Urothelium cell line (cell line): Measurements from ENCODE around the gene SMIM36.
A peak's percentile ranks its signal among the peaks of the same experiment; 100 is the strongest.
"Not testable (repeated sequence)": the region's sequence is repeated elsewhere in the genome, so short reads cannot be mapped to it uniquely, and the experiment has no call there.

Experiments used
- DNase-seq: peaks from one replicate; pipeline ENCODE4 v3.0.0; 2011; ENCODE audit warnings: low spot score, mixed read lengths
- FAIRE-seq: peaks from 2 replicates; lab custom pipeline; 2011; peaks lifted over from hg19 to GRCh38; lab: Jason Lieb, UNC

The SMIM36 gene

DNA sequence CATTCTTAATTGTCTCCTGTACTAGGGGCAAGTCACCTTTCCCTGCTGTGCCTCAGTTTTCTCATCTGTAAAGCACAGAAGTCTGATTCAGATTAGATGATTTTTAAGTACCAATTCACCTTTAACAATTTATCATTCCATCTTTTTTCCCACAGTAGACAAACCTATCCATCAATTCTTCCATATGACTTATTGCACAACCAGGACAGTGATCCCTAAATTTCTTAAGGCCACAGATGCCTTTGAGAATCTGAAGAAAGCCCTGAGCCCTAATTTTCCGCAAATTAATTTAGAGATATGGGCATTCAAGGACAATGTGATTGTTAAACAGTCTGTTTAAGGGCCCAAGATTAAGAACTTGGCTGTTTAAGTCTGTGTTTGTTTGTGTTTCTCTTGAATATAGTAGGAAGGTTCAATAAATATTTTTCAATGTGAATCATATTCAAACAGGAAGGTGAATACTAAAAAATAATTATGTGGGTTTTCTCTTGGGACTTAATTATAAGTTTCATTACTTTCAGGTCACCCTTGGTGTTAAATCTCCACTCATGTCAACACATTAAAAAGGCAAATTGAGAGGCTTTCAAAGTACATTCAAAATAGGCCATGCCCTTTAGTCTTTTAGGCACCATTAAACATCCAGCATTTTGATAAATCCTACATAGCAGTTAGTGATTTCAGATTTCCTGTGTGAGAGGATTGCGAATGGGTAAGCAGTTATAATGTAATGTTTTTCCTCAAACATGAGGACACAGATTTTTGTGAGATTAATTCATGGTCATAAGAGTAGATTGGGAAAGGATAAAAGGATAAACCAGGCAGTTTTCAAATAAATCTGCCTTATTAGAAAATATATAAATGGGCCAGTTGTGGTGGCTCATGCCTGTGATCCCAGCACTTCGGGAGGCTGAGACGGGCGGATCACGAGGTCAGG is 54.7 kb downstream of the SMIM36 start:
- FAIRE-seq (no peak), DNase-seq (no peak)

DNA sequence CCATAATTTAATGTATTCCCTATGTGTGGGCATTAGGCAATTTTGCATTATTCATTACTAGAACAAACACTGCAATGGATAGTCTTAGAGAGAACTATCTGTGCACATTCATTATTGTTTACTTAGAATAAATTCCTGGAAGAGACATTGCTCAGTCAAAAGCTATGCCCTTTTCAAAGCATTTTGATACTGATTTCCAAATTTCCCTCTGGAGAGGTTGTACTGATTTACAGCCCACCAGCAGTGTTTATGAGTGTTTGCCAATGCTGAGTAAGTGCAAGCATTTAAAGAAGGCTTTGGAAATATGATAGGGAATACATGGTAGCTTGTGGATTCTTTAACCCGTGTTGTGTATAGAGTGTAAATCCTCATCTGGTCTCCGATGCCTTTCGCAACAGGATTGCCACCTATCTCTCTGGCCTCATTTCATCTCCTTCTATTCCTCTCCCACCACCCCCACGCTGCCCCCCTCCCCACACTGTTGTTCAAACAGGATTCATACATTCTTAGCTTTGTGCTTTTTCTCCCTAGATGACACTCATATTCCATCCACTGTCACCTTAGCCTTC is 56.3 kb downstream of the SMIM36 start:
- DNase-seq (peak; percentile 26), FAIRE-seq (no peak)

DNA sequence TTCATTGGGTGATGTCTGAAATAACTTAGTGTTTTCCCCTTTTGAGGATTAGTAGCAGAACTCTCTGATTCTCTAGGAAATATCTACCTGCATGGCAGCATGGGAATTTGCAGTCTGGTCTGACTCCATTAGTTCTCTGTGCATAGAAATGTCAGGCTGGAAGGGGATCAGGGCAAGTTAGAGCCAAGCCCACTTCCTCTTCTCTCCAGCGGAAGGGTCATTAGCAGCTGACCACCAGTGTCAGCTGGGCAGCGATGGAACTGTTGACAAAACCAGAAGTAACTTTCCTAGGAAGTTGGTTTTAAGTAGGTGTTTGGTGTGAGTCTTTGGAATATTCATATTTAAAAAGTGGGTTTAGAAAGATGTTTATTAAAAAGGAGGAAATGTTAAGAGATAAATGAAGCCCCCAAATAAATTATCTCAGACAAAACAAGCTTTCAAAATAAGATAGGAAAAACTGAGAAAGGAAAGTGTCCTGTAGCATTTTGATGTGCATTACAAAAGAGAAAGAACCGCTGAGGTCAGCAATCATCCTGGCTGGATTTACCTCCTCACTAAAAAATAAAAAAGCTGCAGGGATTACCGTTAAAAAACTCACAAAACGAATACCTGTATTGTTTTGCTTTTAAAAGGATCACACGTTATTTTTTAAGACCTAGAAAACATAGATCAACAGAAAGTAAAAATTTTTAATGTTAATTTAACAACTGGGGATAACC is 57.3 kb downstream of the SMIM36 start:
- FAIRE-seq (no peak), DNase-seq (no peak)

DNA sequence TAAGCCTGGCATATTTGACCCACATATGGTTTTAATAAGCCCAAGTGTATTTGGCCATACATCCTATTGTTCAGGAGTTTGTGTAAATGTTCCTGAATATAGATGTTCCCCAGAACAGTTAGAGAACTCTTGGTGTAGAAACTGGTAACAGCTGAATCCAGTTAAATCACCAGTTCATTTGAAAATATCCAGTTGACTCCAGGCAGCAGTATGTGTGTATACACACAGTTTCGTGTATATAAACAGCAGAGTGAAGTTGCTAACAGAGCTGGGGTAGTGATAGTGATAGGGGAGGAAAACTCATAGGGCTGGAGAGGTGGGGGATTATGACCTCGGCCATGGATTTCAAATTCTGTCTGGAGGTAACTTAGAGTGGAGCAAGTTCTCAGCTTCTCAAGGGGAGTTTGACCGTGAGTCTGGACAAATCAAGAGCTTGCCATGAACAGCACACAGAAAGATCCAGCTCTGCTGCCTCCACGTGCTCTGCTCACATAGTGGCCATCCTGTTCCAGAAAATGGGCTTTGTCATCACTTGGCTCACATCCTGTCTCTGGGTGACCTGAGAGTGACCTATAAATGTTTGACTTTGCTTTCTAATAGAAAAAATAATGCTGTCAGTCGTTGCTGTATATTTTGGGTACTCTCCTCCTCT is 59.0 kb downstream of the SMIM36 start:
- DNase-seq (peak; percentile 62), FAIRE-seq (no peak)

DNA sequence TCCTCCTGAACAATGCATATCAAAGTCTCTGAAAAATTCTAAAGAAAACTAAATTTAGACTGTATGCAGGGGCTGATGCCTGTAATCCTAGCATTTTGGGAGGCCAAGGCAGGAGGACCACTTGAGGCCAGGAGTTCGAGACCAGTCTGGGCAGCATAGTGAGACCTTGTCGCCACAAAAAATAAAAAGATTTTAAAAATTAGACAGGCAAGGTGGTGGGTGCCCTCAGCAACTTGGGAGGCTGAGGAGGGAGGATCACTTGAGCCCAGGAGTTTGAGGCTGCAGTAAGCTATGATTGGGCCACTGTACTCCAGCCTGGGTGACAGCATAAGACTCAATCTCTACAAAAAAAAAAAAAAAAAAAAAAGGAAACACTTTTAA is 59.5 kb downstream of the SMIM36 start:
- no peak for FAIRE-seq

DNA sequence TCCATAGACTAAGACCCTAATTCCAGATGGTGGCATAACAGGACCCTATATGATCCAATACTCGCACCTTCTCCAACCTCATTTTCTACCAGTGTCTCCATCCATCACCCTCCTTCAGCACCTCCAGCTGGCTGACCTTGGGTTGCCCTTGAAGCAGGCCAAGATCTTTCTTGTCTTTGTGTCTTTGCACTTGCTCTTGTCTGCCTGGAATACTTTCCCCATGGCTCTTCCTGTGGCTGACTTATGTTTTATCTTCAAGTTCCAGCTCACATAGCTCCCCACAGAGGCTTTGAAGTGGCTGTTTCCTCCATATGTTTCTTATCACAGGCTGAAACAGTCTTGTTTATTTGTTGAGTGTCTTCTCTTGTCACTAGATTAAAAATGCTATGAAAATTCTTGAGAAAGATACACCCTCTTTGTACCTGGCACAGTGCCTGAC is 60.0 kb downstream of the SMIM36 start:
- DNase-seq, result no peak
- no peak for FAIRE-seq

More for the DNA sequence above, 59.5 kb downstream of the SMIM36 start:
- no peak for DNase-seq

DNA sequence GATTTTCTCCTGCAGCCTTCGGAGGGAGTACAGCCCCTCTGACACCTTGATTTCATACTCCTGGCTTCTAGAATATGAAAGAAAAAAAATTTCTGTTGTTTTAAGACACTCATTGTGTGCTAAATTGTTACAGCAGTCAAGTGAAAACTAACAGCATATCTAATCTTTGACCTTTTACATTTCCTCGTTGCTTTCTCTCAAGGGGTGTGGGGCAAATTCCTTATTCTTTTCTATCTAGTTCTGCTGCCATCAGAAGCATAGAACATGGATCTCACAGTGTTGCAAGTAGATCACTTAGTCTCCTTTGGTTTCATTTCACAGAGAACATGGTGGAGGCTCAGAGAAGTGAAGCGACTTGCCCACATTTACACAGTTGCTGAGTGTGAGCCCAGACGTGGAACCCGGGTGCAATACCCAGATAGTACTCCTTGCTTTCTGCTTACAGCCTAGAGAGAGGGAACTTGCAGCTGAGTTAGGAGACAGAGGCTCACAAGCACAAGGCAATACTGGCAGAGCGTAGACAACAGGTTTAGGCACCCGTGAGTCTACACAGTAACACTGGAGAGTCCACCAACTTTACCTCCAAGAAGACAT is 60.9 kb downstream of the SMIM36 start:
- FAIRE-seq, result no peak

DNA sequence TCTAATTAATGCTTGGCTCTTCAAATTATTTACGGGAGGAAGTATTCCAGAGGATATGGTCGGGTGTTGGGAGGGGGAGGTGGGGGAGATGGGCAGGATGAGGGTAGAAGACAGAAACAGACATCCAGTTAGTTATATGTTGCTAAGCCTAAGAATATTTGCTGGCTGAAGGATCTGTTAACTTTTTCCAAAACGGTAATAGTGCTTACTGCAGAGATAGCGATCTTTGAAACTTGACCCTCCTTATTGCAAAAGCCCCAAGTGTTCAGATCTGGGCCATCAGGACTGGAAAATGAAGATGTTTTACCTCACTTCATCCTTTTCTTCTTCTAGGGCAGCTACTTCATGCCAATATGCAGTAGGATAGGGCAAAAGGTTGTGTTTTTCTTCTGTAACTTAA is 62.6 kb downstream of the SMIM36 start:
- no peak for FAIRE-seq
- no peak for DNase-seq

More for the DNA sequence above, 60.9 kb downstream of the SMIM36 start:
- DNase-seq, result no peak

DNA sequence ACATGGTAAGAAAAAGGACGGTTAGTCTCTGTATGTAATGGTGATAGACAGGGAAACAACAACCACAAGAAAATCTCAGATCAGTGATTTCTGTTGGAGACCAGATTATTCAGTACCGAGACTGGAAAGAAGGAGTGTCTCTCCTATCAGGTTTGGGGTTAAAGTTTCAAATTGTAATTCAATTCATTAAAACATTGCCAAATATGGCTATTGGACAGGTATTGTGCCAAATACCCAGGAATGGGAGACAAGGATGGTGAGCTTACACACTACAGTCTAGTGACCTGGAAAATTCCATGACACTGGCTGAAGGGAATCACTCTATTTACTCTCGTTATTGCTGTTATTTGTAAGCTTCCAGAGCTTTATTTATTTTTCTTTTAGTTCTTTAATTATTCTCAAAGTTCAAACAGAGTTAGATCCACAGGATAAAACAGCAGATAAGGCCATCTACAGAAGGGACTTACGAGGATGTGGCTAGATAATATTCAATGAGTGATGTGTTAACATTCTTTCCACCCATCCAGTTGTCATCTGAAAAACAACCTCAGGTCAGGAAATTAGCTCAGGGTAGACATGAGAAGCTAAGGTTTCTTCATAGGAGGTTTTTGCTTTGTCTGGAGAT is 64.6 kb downstream of the SMIM36 start:
- FAIRE-seq (no peak), DNase-seq (no peak)

DNA sequence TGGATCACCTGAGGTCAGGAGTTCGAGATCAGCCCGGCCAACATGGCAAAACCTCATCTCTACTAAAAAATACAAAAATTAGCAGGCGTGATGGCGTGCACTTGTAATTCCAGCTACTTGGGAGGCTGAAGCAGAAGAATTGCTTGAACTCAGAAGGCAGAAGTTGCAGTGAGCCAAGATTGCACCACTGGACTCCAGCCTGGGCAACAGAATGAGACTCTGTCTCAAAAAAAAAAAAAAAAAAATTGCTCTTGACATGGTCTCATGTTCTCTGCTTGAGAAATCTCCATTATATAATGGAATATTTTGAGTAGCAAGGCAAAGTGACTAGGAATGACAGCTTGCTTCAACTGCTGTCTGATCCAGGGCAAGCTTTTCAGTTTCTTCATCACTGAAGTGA is 65.2 kb downstream of the SMIM36 start:
- not testable (repeated sequence) for FAIRE-seq, DNase-seq

DNA sequence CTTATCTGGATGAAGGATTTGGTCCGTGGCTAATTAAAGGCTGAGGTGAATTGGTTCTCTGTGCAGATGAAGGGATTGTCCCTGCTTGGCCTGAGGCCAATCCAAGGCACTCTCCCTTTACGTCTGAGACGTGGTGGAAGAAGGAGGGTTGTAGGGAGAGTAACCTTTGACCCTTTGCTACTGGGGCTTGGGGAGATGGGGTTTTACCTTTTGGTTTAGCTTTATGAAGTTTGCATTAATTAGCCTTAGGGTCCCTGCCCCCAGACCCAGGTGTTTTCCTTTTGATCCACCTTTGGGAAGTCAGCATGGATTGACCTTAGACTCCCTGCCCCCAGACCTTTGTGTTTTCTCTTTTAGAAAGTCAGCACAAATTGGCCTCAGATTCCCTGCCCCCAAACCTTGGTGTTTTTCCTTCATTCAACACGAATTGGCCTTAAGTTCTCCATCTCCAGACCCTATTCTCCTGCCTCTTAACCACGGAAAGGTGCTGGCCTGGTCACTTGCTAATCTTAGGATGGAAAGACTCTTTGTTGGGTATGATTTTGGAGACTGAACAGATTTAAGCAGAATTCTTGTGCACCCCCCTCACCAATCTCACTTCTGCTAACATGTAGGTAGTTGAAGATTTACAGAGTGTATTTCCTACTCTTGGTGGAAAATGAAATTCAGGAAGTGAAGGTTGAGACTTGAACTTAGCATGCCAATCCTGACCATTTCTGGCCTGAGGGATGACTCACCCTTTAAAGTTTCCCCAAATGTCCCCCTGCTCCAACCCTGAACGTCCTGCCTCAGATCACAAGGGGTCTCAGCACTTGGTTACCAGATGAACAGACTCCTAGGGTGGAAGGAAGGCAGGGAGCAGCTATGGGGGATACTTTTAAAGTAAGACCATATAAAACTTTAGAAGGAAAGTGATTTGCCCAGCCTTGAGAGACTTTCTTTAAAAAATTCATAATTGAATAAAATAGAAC is 66.5 kb downstream of the SMIM36 start:
- FAIRE-seq, result no peak
- no peak for DNase-seq

DNA sequence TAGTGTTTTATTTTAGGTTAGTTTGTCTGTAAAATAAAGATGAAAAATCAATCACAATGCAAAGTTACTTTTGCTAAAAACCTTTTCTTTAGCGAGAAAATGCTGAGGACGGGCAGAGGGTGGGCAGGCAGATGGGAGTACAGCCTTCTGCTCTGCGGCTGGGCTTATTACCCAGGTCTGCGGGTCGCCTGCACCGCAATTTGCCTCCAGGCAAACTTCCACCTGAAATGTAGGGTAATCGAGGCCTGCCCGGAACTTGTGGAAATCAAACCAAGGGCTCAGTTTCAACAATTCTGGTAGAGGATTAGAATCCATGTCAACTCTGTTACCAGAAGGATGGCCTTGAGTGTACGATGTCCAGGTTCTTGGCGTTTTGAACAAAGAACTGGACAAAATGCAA is 67.3 kb downstream of the SMIM36 start:
- no peak for FAIRE-seq
- DNase-seq, result no peak

DNA sequence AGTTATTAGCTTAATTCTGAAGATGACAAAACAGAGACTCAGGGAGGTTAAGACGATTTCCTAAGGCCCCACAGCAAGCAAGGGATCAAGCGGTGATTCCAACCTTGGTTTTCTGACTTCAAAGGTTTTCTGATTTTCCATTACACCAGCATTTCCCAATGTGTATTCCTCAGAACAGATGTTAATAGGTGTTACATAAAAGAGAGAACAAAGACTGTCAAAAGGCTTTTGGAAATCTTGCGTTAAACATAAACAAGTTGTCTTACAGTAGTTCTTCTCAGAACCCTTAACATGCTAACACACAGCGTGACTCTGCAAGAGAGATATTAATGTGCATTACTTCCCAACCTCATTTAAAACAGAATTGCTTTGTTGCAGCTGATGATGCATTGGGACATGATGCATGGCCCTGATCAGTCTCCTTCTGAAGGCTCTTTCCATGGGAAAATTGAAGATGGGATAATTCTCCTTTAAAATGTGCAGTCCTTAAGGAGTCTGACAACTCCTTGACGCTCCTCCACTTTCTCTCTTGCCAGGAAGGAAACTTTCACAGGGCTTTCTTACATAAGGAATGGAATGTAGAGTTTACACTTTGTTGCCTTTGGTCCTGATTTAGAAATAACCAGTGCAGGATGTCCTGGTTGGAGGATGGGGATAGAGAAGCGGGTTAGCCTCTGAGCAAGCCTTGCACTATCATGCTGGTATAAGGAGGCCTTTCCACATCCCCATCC is 68.1 kb downstream of the SMIM36 start:
- no peak for DNase-seq
- no peak for FAIRE-seq

DNA sequence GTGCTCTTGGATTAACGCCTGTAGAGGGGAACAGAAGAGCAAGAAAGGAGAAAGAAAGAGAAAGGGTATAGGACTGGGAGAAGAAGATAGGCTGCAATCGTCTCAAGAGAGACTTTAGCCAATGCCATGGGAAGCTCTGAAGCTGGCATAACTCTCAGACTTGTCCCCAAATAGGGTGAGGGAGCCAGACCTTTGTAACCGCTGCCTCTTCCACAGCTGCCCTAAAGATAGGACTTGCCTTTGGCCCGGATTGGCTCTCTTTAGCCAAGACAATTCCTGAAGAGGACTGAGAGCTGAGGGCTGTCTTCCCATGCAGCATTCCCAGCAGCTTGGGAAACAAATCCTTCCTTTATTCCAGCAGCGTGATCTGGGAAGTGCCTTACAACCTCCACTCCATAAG is 68.8 kb downstream of the SMIM36 start:
- FAIRE-seq (no peak), DNase-seq (no peak)

DNA sequence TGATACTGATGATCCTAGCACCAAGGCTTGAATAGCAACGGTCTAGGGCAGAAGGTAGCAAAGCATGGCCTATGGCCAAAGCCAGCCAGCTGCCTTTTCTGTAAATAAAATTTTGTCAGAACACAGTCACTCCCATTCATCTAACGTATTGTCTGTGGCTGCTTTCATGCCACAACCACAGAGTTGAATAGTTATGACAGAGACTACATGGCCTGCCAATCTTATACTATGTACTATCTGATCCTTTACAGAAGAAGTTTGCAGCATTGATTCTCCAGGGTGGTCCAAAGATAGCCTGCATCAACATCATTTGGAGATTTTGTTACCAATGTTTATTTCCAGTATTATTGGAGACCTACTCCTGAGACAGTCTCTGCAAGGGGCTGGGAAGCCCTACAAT is 69.7 kb downstream of the SMIM36 start:
- DNase-seq (no peak), FAIRE-seq (no peak)

DNA sequence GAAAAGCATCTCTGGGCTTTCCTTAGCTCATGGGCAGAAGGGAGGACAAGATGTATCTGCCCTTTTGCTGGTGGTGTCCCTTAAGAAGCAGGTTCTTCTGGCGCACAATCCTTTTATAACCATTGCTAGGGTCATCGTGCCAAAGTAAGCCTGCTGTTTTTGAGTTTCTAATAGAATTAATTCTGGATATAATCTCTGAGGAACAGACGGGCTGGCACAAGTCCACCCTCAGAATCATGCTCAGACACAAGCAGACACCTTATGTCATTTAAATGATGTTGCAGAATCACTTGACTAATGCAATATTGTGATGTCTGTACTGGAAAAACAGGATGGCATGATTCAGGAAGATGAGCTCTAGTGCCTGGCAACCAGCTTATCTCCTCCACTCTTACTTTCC is 70.9 kb downstream of the SMIM36 start:
- DNase-seq (no peak), FAIRE-seq (no peak)

DNA sequence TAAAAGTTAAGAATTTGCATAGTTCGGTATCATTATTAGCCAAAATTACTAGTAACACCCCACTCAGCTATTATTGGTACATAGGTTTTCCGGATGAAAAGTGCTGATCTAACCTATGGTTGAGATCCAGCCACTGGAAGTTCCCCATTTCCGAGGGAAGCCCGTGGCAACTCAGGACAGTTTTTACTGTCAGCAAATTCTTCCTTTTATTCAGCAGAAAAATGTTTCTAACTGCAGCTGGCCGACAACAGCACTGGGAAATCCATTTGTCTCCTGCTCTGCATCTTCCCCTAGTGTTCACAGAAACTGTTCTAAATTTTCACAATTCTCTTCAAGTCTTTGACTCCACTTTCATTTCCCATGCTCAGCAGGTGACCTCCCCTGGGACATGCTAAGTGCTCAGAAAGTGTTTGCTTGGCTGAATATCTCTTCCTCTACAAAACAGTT is 74.1 kb downstream of the SMIM36 start:
- DNase-seq (no peak), FAIRE-seq (no peak)
